T-helper 9 cell (primary cell): ENCODE data around the gene ACMSD.

Experiments used
- DNase-seq: peaks from one replicate; pipeline ENCODE4 v3.0.0-alpha.2; 2020

The ACMSD gene

GRCh38 chr2:134910763-134911399 lies 72.5 kb downstream of the ACMSD start:
- no peak for DNase-seq

GRCh38 chr2:134911400-134911785 lies 73.0 kb downstream of the ACMSD start:
- no peak for DNase-seq

- DNase-seq, result no peak
Observed at GRCh38 chr2:134912361-134912760, 73.9 kb downstream of the ACMSD start.

- DNase-seq, result no peak
Observed at GRCh38 chr2:134917360-134917865, 79.0 kb downstream of the ACMSD start.

- DNase-seq, result peak; percentile 77
Observed at GRCh38 chr2:134917888-134918525, 79.6 kb downstream of the ACMSD start.

GRCh38 chr2:134918526-134919340 lies 80.3 kb downstream of the ACMSD start, which contains the start of gene CCNT2:
Gene CCNT2, plus strand, starts transcription at chr2:134918822. Its CDS starts 33 bp downstream, at chr2:134918855.
- DNase-seq, result peak; percentile 99

GRCh38 chr2:134919341-134920210 lies 81.2 kb downstream of the ACMSD start:
- DNase-seq, result peak; percentile 24

GRCh38 chr2:134924912-134925311 lies 86.5 kb downstream of the ACMSD start:
- no peak for DNase-seq

- DNase-seq, result no peak
Observed at GRCh38 chr2:134926231-134926931, 88.0 kb downstream of the ACMSD start.

GRCh38 chr2:134927195-134927594 lies 88.8 kb downstream of the ACMSD start:
- DNase-seq, result no peak

GRCh38 chr2:134932864-134933526 lies 94.6 kb downstream of the ACMSD start:
- DNase-seq, result no peak

- DNase-seq, result no peak
Observed at GRCh38 chr2:134933732-134934131, 95.3 kb downstream of the ACMSD start.

GRCh38 chr2:134934150-134934549 lies 95.7 kb downstream of the ACMSD start:
- DNase-seq, result no peak

GRCh38 chr2:134934641-134935040 lies 96.2 kb downstream of the ACMSD start:
- DNase-seq, result no peak

GRCh38 chr2:134936691-134937090 lies 98.3 kb downstream of the ACMSD start:
- no peak for DNase-seq

- no peak for DNase-seq
Observed at GRCh38 chr2:134943540-134943939, 105.1 kb downstream of the ACMSD start.

GRCh38 chr2:134944975-134945374 lies 106.6 kb downstream of the ACMSD start:
- no peak for DNase-seq

GRCh38 chr2:134946073-134946472 lies 107.7 kb downstream of the ACMSD start:
- DNase-seq, result no peak

- DNase-seq, result no peak
Observed at GRCh38 chr2:134949981-134950708, 111.7 kb downstream of the ACMSD start.

GRCh38 chr2:134950886-134951285 lies 112.5 kb downstream of the ACMSD start:
- DNase-seq, result no peak
